D721Med (cell line): Measurements from ENCODE around the gene PAH.

Experiments
- DNase-seq: peaks from one replicate; pipeline ENCODE4 v3.0.0; 2011; ENCODE audit warnings: low spot score; ENCODE audit not compliant: insufficient read length
- FAIRE-seq: peaks from 2 replicates; lab custom pipeline; 2011; peaks lifted over from hg19 to GRCh38; lab: Jason Lieb, UNC
- TF ChIP-seq, protein P1 (sequence below): IDR thresholded peaks from 2 replicates; pipeline ENCODE4 v1.5.1; 2012; ENCODE audit warnings: mild to moderate bottlenecking, control low read depth; ENCODE audit not compliant: insufficient read depth; ENCODE audit errors: missing control alignments

Gene PAH

DNA sequence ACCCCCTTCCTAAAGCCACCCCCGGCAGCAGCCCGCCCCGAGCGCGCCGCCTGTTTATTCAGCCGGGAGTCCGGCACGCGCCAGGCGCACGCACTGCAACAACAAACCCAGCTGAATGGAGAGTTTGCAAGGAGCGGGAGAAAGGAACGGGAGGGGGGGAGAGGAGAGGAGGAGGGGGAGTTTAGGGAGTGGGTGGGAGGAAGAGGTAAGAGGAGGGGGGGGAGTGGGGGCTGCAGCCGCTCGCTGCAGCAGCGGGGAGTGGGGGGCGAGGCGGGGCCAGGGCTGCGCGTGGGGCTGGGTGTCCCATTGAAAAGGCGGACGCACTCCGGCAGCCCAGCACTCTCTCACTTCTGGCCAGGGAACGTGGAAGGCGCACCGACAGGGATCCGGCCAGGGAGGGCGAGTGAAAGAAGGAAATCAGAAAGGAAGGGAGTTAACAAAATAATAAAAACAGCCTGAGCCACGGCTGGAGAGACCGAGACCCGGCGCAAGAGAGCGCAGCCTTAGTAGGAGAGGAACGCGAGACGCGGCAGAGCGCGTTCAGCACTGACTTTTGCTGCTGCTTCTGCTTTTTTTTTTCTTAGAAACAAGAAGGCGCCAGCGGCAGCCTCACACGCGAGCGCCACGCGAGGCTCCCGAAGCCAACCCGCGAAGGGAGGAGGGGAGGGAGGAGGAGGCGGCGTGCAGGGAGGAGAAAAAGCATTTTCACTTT, 40.5 kb upstream of the PAH start, which contains the start of gene ASCL1:
ASCL1 (plus strand) TSS at position 336 of the 712 bp plus-strand sequence. CDS start 571 bp downstream, outside the sequence.
- DNase-seq (no peak), FAIRE-seq (no peak)
- TF ChIP-seq, protein P1, sequence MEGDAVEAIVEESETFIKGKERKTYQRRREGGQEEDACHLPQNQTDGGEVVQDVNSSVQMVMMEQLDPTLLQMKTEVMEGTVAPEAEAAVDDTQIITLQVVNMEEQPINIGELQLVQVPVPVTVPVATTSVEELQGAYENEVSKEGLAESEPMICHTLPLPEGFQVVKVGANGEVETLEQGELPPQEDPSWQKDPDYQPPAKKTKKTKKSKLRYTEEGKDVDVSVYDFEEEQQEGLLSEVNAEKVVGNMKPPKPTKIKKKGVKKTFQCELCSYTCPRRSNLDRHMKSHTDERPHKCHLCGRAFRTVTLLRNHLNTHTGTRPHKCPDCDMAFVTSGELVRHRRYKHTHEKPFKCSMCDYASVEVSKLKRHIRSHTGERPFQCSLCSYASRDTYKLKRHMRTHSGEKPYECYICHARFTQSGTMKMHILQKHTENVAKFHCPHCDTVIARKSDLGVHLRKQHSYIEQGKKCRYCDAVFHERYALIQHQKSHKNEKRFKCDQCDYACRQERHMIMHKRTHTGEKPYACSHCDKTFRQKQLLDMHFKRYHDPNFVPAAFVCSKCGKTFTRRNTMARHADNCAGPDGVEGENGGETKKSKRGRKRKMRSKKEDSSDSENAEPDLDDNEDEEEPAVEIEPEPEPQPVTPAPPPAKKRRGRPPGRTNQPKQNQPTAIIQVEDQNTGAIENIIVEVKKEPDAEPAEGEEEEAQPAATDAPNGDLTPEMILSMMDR, result no peak

DNA sequence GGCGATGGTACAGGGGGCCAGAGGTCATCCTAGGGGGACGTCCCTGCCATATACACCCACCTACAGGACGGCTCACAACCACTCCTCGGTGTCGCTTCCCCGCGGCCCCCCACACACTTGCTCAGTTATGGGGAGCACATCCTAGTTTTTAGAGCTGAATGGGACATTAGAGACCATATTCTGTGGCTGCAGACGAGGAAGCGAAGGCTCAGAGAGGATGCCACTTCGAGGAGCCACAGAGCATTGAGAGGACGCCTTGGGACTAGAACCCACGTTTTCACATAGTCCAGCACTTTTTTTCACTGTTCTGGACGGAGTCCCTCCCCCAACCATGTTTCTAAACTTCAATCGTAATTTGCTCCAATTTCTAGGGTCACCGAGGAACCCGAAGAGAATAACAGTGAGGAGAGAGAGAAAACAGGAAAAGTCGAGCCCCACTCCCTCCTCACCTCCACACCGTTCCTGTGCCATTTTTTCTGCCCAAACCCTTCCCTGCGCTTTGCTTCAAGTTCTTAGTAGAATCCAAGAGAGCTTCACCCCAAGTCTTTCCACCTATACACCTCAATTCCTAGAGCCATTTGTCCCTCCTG, 39.8 kb upstream of the PAH start:
- DNase-seq (no peak), FAIRE-seq (no peak)
- TF ChIP-seq, protein P1, result no peak

DNA sequence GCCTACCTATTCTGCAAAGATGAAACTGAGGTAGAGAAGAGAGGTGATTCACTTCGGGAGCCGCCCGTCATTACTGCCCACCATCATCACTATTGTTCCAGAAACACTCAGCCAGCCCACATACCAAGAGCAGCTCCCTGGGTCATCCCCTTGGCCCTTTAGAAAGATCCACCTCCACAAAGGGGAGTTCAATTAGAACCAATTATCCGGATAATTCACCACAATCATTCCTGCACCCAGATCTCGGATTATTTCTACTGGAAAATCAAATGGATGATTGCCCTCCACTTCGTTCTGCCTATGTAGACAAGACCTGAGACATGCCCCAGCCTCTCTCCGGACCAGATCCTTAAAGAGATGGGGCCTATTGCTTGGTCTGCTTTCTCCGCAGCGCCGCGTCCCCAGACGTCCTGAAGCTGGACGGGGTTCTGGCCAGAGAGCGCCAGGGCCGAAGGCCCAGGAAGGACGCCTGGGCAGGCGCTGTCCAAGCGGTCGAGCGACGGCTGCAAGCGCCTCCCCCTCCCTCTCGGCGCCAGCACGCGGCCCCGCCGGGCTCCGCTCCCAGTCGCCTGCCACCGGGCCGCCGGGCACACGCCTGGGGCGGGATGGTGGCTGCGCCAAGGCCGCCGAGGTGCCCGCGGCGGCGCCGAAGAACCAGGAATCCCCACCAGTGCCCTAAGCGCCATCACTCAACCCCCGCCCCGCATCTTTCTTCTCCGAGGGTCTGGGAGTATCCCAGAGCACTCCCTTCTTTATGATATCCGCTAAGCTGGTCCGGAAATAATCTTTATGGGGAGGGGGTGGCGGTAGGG, 39.1 kb upstream of the PAH start:
- DNase-seq (no peak), FAIRE-seq (no peak)
- TF ChIP-seq, protein P1, result no peak

DNA sequence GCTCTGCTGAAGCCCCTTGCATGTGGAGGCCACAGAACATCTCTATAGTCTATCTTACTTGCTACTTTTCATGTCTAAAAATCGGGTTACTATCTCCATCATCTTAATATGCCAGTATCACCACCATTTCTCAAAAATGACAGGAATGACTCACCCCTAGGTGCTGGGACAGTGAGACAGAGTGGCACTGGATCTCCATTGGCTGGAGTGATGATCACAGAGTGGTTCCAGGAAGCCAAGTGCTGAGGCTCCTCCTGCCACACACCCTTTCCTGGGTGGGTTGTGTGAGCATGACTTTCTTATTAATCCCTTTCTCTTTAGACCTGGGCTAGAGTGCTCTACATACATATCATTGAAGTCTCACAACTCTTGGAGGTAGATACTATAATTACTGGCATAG, 37.1 kb upstream of the PAH start:
- no peak for DNase-seq
- FAIRE-seq, result no peak

DNA sequence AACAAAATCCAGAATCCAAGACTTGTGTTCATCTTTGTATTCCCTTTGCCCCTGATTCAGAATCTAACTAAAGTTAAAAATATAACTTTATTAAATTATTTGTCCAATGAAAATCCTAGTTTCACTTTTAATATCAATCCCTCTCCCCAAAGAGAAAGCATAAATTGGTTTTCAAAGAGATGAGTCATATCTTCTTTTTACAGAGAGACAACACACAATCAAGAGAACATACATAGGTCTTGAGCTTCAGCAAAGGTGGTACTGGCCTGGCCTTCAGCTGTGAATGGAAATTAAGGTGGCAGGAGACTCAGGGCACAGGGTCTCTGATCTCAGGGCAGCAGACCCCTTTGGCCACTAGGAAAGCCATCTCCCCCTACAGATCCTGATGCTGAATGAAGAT, 36.2 kb upstream of the PAH start:
- DNase-seq (no peak), FAIRE-seq (no peak)
- TF ChIP-seq, protein P1, result no peak

More for the DNA sequence above, 37.1 kb upstream of the PAH start:
- TF ChIP-seq, protein P1, result no peak

DNA sequence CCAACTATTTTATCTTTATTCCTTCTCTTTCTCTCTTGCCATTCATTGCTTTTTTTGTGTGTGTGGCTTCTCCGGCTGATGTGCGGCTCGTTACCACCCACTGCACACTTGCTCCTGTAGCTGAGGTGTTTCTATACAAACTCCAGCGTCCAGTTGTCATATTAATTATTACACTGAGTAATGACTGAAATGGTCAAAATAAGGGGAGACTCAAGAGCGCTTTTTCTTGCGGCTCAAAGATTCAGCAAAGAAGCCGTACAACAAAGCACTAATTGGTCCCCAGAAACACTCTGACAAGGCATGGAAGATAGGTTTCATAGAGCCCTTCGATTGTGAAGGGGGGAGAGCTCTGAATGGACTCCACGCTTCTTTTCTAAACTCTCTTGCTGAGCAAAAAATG, 34.8 kb upstream of the PAH start:
- FAIRE-seq (no peak), DNase-seq (no peak)
- TF ChIP-seq, protein P1, result no peak
